WTC11 (cell line): ENCODE results near the gene AKT3. TPM values are rescaled to one million over a fixed set of nuclear protein-coding genes. Genes with fewer than 3 reads are reported as not detected.

Source experiments
- ATAC-seq: fragments of 200-7000 bp; cut with Tn5 transposase; 2 replicates; pipeline ENCODE4 v1.10.0; 2021; ENCODE audit warnings: mild to moderate bottlenecking, moderate library complexity
- CTCF ChIA-PET: fragments of 300-600 bp; sonication (Branson Sonifier 250); formaldehyde crosslinking; loops from one replicate; lab custom pipeline; 2021; ENCODE audit warnings: antibody characterized with exemption; lab: Charles Lee
- POLR2A ChIA-PET: fragments of 350-600 bp; sonication (Branson Sonifier 250); formaldehyde crosslinking; loops from one replicate; lab custom pipeline; 2021; ENCODE audit warnings: antibody characterized with exemption; lab: Charles Lee
- DNase-seq: peaks from one replicate; pipeline ENCODE4 v3.0.0; 2021; ENCODE audit warnings: low spot score
- H3K27ac Mint-ChIP-seq: 2 replicates; pipeline ENCODE4 v1.8.0; 2021; ENCODE audit warnings: mixed read lengths
- H3K27me3 Mint-ChIP-seq: 2 replicates; pipeline ENCODE4 v1.8.0; 2021; ENCODE audit warnings: low read depth, mild to moderate bottlenecking, moderate library complexity, mixed read lengths
- H3K36me3 Mint-ChIP-seq: 2 replicates; pipeline ENCODE4 v1.8.0; 2021; ENCODE audit warnings: mixed read lengths
- H3K4me1 Mint-ChIP-seq: 2 replicates; pipeline ENCODE4 v1.8.0; 2022; ENCODE audit warnings: mixed read lengths
- H3K4me3 Mint-ChIP-seq: 2 replicates; pipeline ENCODE4 v1.8.0; 2021; ENCODE audit warnings: mild to moderate bottlenecking, moderate library complexity, mixed read lengths
- H3K9me3 Mint-ChIP-seq: 2 replicates; pipeline ENCODE4 v1.8.0; 2021; ENCODE audit warnings: mixed read lengths
- ATF1 ChIP-seq: sonication (generic); formaldehyde crosslinking; IDR thresholded peaks from 2 replicates; pipeline ENCODE4 v1.8.1; 2023; ENCODE audit warnings: mild to moderate bottlenecking, moderate library complexity, missing genetic modification reagents
- ATF3 ChIP-seq: sonication (generic); formaldehyde crosslinking; conservative IDR thresholded peaks from 2 replicates; pipeline ENCODE4 v1.8.1; 2022; ENCODE audit warnings: mild to moderate bottlenecking, missing genetic modification reagents
- CDX4 ChIP-seq: fragments of 250-450 bp; sonication (Bioruptor Pico); IDR thresholded peaks from 2 replicates; pipeline ENCODE4 v1.9.0; 2021; ENCODE audit warnings: moderate library complexity, mild to moderate bottlenecking, inconsistent platforms, borderline replicate concordance
- ELF4 ChIP-seq: sonication (generic); formaldehyde crosslinking; IDR thresholded peaks from 2 replicates; pipeline ENCODE4 v1.8.1; 2022; ENCODE audit warnings: low read depth, mild to moderate bottlenecking, moderate library complexity, missing genetic modification reagents
- MLX ChIP-seq: sonication (generic); formaldehyde crosslinking; IDR thresholded peaks from 2 replicates; pipeline ENCODE4 v1.8.1; 2023; ENCODE audit warnings: mild to moderate bottlenecking, missing genetic modification reagents, moderate library complexity
- MXD4 ChIP-seq: fragments of 250-450 bp; sonication (Bioruptor Pico); IDR thresholded peaks from 2 replicates; pipeline ENCODE4 v1.8.0; 2021; ENCODE audit warnings: mild to moderate bottlenecking, moderate library complexity, borderline replicate concordance
- NFATC4 ChIP-seq: fragments of 250-450 bp; sonication (Bioruptor Pico); IDR thresholded peaks from 2 replicates; pipeline ENCODE4 v1.9.0; 2021; ENCODE audit warnings: mild to moderate bottlenecking
- NR2C2 ChIP-seq: sonication (generic); formaldehyde crosslinking; IDR thresholded peaks from 2 replicates; pipeline ENCODE4 v1.8.0; 2022; ENCODE audit warnings: mild to moderate bottlenecking, missing genetic modification reagents
- PRRX2 ChIP-seq: fragments of 250-450 bp; sonication (Bioruptor Pico); IDR thresholded peaks from 2 replicates; pipeline ENCODE4 v1.8.0; 2021; ENCODE audit warnings: mild to moderate bottlenecking
- SMAD4 ChIP-seq: sonication (generic); formaldehyde crosslinking; IDR thresholded peaks from 2 replicates; pipeline ENCODE4 v1.8.0; 2022; ENCODE audit warnings: mild to moderate bottlenecking, missing genetic modification reagents
- SOX15 ChIP-seq: fragments of 250-450 bp; sonication (Bioruptor Pico); IDR thresholded peaks from 2 replicates; pipeline ENCODE4 v1.9.0; 2021; ENCODE audit warnings: mild to moderate bottlenecking
- TP53 ChIP-seq: sonication (generic); formaldehyde crosslinking; IDR thresholded peaks from 2 replicates; pipeline ENCODE4 v1.8.1; 2023; ENCODE audit warnings: mild to moderate bottlenecking, missing genetic modification reagents
- ZBTB21 ChIP-seq: sonication (generic); formaldehyde crosslinking; IDR thresholded peaks from 2 replicates; pipeline ENCODE4 v1.8.1; 2023; ENCODE audit warnings: mild to moderate bottlenecking, missing genetic modification reagents, borderline replicate concordance
- ZNF138 ChIP-seq: sonication (generic); formaldehyde crosslinking; conservative IDR thresholded peaks from 2 replicates; pipeline ENCODE4 v1.8.1; 2022; ENCODE audit warnings: mild to moderate bottlenecking, moderate library complexity, missing genetic modification reagents
- ZNF263 ChIP-seq: sonication (generic); formaldehyde crosslinking; IDR thresholded peaks from 2 replicates; pipeline ENCODE4 v1.8.1; 2022; ENCODE audit warnings: low read depth, mild to moderate bottlenecking, moderate library complexity, missing genetic modification reagents
- ZNF396 ChIP-seq: fragments of 250-450 bp; sonication (Bioruptor Pico); IDR thresholded peaks from 2 replicates; pipeline ENCODE4 v1.8.0; 2021; ENCODE audit warnings: mild to moderate bottlenecking, moderate library complexity, borderline replicate concordance
- ZNF512 ChIP-seq: sonication (generic); formaldehyde crosslinking; IDR thresholded peaks from 2 replicates; pipeline ENCODE4 v1.8.1; 2022; ENCODE audit warnings: missing genetic modification reagents, borderline replicate concordance
- total RNA-seq: library from RNA; stranded (reverse); gene quantifications from 3 replicates; pipeline ENCODE4 v1.2.3, GENCODE V29; 2021
- TF ChIP-seq, protein P1 (sequence below): sonication (generic); formaldehyde crosslinking; IDR thresholded peaks from 2 replicates; pipeline ENCODE4 v1.8.1; 2022; ENCODE audit warnings: low read depth, missing genetic modification reagents, borderline replicate concordance
- TF ChIP-seq, protein P2 (sequence below): sonication (generic); formaldehyde crosslinking; conservative IDR thresholded peaks from 2 replicates; pipeline ENCODE4 v1.8.1; 2023; ENCODE audit warnings: mild to moderate bottlenecking, low read depth, missing genetic modification reagents, moderate library complexity
- TF ChIP-seq, protein P3 (sequence below): fragments of 200-600 bp; IDR thresholded peaks from 2 replicates; pipeline ENCODE4 v1.8.0; 2022; ENCODE audit warnings: antibody characterized with exemption

Gene AKT3
- total RNA-seq, 1 experiment from 2014 or later: 38.5 TPM

DNA sequence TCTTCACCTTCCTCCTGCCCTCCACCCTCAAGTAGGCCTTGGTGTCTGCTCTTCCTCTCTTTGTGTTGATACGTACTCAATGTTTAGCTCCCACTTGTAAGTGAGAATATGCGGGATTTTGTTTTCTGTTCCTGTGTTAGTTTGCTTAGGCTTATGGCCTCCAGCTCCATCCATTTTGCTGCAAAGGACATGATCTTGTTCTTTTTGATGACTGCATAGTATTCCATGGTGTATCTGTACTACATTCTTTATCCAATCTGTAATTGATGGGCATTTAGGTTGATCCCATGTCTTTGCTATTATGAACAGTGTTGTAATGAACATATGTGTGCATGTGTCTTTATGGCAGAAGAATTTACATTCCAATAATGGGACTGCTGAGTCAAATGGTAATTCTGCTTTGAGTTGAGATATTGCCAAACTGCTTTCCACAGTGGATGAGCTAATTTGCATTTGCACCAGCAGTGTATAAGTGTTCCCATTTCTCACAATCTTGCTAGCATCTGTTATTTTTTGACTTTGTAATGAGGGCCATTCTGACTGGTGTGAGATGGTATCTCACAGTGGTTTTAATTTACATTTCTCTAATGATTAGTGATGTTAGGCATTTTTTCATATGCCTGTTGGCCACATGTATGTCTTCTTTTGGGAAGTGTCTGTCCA is 321.5 kb downstream of the AKT3 start (continued):
- no peak for TF ChIP-seq ZNF396 (CRISPR knock-in tag)
- no peak for TF ChIP-seq ZNF138
- TF ChIP-seq NFATC4: no peak
- TF ChIP-seq, protein P1, sequence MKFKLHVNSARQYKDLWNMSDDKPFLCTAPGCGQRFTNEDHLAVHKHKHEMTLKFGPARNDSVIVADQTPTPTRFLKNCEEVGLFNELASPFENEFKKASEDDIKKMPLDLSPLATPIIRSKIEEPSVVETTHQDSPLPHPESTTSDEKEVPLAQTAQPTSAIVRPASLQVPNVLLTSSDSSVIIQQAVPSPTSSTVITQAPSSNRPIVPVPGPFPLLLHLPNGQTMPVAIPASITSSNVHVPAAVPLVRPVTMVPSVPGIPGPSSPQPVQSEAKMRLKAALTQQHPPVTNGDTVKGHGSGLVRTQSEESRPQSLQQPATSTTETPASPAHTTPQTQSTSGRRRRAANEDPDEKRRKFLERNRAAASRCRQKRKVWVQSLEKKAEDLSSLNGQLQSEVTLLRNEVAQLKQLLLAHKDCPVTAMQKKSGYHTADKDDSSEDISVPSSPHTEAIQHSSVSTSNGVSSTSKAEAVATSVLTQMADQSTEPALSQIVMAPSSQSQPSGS (CRISPR knock-in tag): no peak
- no peak for TF ChIP-seq ELF4 (CRISPR knock-in tag)
- no peak for TF ChIP-seq TP53
- TF ChIP-seq PRRX2 (CRISPR knock-in tag): no peak
- TF ChIP-seq ZNF512 (CRISPR knock-in tag): no peak
- no peak for TF ChIP-seq SOX15 (CRISPR knock-in tag)
- no peak for TF ChIP-seq ATF1 (CRISPR knock-in tag)
- TF ChIP-seq MLX (CRISPR knock-in tag): no peak

GRCh38 chr1:243526180-243526579 is 323.9 kb downstream of the AKT3 start:
- H3K27me3 Mint-ChIP-seq: no peaks in the 10 kb centered on the region
- H3K27ac Mint-ChIP-seq: peak overlapping the region; percentile 85

More at GRCh38 chr1:243526180-243526579, 323.9 kb downstream of the AKT3 start:
- no peak for ATAC-seq
- POLR2A ChIA-PET: no interaction called here
- H3K4me3 Mint-ChIP-seq: no peak overlapping the region
- H3K4me1 Mint-ChIP-seq: peaks cover 32% of the 10 kb centered on the region
- no peak for DNase-seq
- H3K9me3 Mint-ChIP-seq: peaks cover 19% of the 10 kb centered on the region
- CTCF ChIA-PET: interaction anchor here (1.2 kb wide), 1 partner anchor 35 kb away, joined by 4 read pairs; no protein-coding TSS in a partner anchor
- TF ChIP-seq ATF3 (CRISPR knock-in tag) (no peak), MXD4 (CRISPR knock-in tag) (no peak), NR2C2 (CRISPR knock-in tag) (no peak), ZNF263 (CRISPR knock-in tag) (no peak), ZBTB21 (CRISPR knock-in tag) (no peak), SMAD4 (CRISPR knock-in tag) (no peak), CDX4 (CRISPR knock-in tag) (no peak)
- TF ChIP-seq, protein P2, sequence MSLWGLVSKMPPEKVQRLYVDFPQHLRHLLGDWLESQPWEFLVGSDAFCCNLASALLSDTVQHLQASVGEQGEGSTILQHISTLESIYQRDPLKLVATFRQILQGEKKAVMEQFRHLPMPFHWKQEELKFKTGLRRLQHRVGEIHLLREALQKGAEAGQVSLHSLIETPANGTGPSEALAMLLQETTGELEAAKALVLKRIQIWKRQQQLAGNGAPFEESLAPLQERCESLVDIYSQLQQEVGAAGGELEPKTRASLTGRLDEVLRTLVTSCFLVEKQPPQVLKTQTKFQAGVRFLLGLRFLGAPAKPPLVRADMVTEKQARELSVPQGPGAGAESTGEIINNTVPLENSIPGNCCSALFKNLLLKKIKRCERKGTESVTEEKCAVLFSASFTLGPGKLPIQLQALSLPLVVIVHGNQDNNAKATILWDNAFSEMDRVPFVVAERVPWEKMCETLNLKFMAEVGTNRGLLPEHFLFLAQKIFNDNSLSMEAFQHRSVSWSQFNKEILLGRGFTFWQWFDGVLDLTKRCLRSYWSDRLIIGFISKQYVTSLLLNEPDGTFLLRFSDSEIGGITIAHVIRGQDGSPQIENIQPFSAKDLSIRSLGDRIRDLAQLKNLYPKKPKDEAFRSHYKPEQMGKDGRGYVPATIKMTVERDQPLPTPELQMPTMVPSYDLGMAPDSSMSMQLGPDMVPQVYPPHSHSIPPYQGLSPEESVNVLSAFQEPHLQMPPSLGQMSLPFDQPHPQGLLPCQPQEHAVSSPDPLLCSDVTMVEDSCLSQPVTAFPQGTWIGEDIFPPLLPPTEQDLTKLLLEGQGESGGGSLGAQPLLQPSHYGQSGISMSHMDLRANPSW (CRISPR knock-in tag): no peak
- TF ChIP-seq, protein P3, sequence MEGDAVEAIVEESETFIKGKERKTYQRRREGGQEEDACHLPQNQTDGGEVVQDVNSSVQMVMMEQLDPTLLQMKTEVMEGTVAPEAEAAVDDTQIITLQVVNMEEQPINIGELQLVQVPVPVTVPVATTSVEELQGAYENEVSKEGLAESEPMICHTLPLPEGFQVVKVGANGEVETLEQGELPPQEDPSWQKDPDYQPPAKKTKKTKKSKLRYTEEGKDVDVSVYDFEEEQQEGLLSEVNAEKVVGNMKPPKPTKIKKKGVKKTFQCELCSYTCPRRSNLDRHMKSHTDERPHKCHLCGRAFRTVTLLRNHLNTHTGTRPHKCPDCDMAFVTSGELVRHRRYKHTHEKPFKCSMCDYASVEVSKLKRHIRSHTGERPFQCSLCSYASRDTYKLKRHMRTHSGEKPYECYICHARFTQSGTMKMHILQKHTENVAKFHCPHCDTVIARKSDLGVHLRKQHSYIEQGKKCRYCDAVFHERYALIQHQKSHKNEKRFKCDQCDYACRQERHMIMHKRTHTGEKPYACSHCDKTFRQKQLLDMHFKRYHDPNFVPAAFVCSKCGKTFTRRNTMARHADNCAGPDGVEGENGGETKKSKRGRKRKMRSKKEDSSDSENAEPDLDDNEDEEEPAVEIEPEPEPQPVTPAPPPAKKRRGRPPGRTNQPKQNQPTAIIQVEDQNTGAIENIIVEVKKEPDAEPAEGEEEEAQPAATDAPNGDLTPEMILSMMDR: no peak
- H3K36me3 Mint-ChIP-seq: peaks cover 15% of the 10 kb centered on the region
